ENCODE results near the gene MTCH1.

GRCh38 chr6:36958775-36959554, 27.0 kb downstream of the MTCH1 start:
- TF ChIP-seq, protein P1, sequence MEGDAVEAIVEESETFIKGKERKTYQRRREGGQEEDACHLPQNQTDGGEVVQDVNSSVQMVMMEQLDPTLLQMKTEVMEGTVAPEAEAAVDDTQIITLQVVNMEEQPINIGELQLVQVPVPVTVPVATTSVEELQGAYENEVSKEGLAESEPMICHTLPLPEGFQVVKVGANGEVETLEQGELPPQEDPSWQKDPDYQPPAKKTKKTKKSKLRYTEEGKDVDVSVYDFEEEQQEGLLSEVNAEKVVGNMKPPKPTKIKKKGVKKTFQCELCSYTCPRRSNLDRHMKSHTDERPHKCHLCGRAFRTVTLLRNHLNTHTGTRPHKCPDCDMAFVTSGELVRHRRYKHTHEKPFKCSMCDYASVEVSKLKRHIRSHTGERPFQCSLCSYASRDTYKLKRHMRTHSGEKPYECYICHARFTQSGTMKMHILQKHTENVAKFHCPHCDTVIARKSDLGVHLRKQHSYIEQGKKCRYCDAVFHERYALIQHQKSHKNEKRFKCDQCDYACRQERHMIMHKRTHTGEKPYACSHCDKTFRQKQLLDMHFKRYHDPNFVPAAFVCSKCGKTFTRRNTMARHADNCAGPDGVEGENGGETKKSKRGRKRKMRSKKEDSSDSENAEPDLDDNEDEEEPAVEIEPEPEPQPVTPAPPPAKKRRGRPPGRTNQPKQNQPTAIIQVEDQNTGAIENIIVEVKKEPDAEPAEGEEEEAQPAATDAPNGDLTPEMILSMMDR (IDR thresholded peaks at IDR 0.05 in 4 of 5, conservative IDR thresholded peaks at IDR 0.05 in 1 of 5) = no peak
- no peak for TF ChIP-seq POLR2A (IDR thresholded peaks at IDR 0.05)

All from gastrocnemius medialis (tissue), 4 donors.